Measurements from ENCODE around the gene RUNX1. TPM values are rescaled to one million over a fixed set of nuclear protein-coding genes. Genes with fewer than 3 reads are reported as not detected.

Gene RUNX1
- total and polyA plus RNA-seq, 2 donors (not counting 1 experiment from before 2014, with no cell fraction given) = 26.3 to 73.0 TPM

DNA sequence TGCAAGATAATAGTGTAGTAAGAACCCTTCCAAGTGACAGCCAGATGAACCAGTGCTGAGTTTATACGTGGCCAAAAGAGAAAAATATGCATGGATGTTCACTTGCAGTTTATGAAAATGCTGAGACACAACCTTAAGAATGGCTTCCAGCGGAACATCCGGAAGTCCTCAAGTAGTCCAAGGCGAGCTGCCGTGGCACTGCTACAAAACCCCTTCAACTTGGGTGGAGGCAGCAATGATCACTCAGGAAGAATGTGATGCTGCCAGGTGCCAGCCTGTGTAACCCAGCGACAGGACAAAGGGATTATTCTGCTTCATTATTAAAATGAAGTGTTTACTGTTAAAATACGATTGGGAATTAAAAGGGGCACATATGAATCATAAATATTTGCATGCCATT, 179.6 kb downstream of the RUNX1 start:
- ChIA-PET POLR2A (no interaction called here), CTCF (no interaction called here)
- Histone ChIP-seq H3K27me3 (replicated peaks in 1 of 4; ENCODE audit: control extremely low read depth in 1 of 4, control insufficient read depth in 3 of 4, insufficient read depth in 4 of 4, low read length in 3 of 4) (no peaks in the 10 kb centered on the region), H2AFZ (ENCODE audit: insufficient read depth, low read depth, low read length, poor library complexity, severe bottlenecking) (no peak overlapping the region), H3K4me2 (replicated peaks; ENCODE audit: low read depth, low read length, poor library complexity, severe bottlenecking) (no peak overlapping the region), H3K36me3 (replicated peaks in 1 of 2; ENCODE audit: control extremely low read depth in 1 of 2, control insufficient read depth in 1 of 2, extremely low read depth in 1 of 2, insufficient read depth in 2 of 2, low read length in 1 of 2) (peaks cover 1 to 46% of the 10 kb centered on the region in 2 experiments), H3K79me2 (ENCODE audit: control insufficient read depth, insufficient read depth, low read length) (peaks cover 51% of the 10 kb centered on the region), H3K4me1 (ENCODE audit: control insufficient read depth in 2 of 2, insufficient read depth in 2 of 2, low read length in 2 of 2) (peaks cover 31 to 35% of the 10 kb centered on the region in 2 donors), H3K27ac (ENCODE audit: low read length in 2 of 2) (no peak overlapping the region), H3K9ac (ENCODE audit: low read length) (no peak overlapping the region), H4K20me1 (ENCODE audit: control insufficient read depth, insufficient read depth, low read length, poor library complexity, severe bottlenecking) (peaks cover 69% of the 10 kb centered on the region), H3K4me3 (ENCODE audit: control extremely low read depth in 1 of 5, extremely low read depth in 1 of 5, insufficient read depth in 1 of 5, low read depth in 2 of 5, low read length in 4 of 5) (no peak overlapping the region), H3K9me3 (ENCODE audit: control extremely low read depth in 1 of 3, control insufficient read depth in 2 of 3, insufficient read depth in 1 of 3, low read length in 2 of 3) (no peaks in the 10 kb centered on the region)
- Mint-ChIP-seq H3K4me1 (peaks cover 42% of the 10 kb centered on the region), H3K27me3 (no peaks in the 10 kb centered on the region), H3K9me3 (ENCODE audit: insufficient read depth) (no peaks in the 10 kb centered on the region), H3K4me3 (no peak overlapping the region), H3K27ac (no peak overlapping the region)
- DNase-seq = no peak
- TF ChIP-seq, protein P1, sequence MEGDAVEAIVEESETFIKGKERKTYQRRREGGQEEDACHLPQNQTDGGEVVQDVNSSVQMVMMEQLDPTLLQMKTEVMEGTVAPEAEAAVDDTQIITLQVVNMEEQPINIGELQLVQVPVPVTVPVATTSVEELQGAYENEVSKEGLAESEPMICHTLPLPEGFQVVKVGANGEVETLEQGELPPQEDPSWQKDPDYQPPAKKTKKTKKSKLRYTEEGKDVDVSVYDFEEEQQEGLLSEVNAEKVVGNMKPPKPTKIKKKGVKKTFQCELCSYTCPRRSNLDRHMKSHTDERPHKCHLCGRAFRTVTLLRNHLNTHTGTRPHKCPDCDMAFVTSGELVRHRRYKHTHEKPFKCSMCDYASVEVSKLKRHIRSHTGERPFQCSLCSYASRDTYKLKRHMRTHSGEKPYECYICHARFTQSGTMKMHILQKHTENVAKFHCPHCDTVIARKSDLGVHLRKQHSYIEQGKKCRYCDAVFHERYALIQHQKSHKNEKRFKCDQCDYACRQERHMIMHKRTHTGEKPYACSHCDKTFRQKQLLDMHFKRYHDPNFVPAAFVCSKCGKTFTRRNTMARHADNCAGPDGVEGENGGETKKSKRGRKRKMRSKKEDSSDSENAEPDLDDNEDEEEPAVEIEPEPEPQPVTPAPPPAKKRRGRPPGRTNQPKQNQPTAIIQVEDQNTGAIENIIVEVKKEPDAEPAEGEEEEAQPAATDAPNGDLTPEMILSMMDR (IDR thresholded peaks at IDR 0.05) = no peak
- no peak for TF ChIP-seq EZH2 (IDR thresholded peaks at IDR 0.05; ENCODE audit: borderline replicate concordance, insufficient read depth, low read depth, low read length, poor library complexity, severe bottlenecking)
- intact Hi-C loops (cut with micrococcal nuclease) = loop anchor here (5.0 kb wide), 1 partner anchor 358 kb away; no protein-coding TSS in a partner anchor
- 98% methylated on average over 5 of the region's 7 CpGs for WGBS (ENCODE audit: insufficient coverage)
- no peak for ATAC-seq (ENCODE audit: low read depth)

DNA sequence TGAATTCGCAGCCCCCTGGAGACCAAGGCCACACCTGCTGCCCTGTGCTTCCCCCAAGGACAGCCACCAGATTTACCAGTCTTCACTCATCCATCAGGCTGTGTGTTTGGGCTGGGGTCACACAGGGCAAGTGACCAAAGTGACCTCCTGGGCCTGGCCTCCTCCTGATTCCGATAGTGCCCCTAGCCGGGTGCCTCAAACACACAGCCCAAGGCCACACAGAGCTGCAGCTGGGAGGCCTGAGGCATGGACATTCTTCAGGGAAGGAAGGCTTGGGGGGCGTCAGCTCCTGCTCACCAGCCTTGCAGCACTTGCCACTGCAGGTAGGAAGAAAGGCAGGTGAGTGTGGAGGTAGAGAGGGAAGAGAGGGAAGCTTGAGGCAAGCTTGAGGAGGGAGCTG, 181.3 kb downstream of the RUNX1 start:
- POLR2A ChIA-PET = interaction anchor here (1.3 kb wide), 1 partner anchor 20 kb away, joined by 5 read pairs; no protein-coding TSS in a partner anchor
- no peak overlapping the region for H3K4me2 ChIP-seq (replicated peaks; ENCODE audit: low read depth, low read length, poor library complexity, severe bottlenecking)

More for the DNA sequence above, 181.3 kb downstream of the RUNX1 start:
- Histone ChIP-seq H2AFZ (ENCODE audit: insufficient read depth, low read depth, low read length, poor library complexity, severe bottlenecking) (no peak overlapping the region), H3K4me1 (ENCODE audit: control insufficient read depth in 2 of 2, insufficient read depth in 2 of 2, low read length in 2 of 2) (peaks cover 24 to 27% of the 10 kb centered on the region in 2 donors), H3K27ac (ENCODE audit: low read length in 2 of 2) (no peak overlapping the region), H3K9ac (ENCODE audit: low read length) (no peak overlapping the region), H4K20me1 (ENCODE audit: control insufficient read depth, insufficient read depth, low read length, poor library complexity, severe bottlenecking) (peaks cover 76% of the 10 kb centered on the region), H3K4me3 (ENCODE audit: control extremely low read depth in 1 of 5, extremely low read depth in 1 of 5, insufficient read depth in 1 of 5, low read depth in 2 of 5, low read length in 4 of 5) (no peak overlapping the region), H3K36me3 (replicated peaks in 1 of 2; ENCODE audit: control extremely low read depth in 1 of 2, control insufficient read depth in 1 of 2, extremely low read depth in 1 of 2, insufficient read depth in 2 of 2, low read length in 1 of 2) (peaks cover 0 to 47% of the 10 kb centered on the region in 2 experiments), H3K27me3 (replicated peaks in 1 of 4; ENCODE audit: control extremely low read depth in 1 of 4, control insufficient read depth in 3 of 4, insufficient read depth in 4 of 4, low read length in 3 of 4) (no peaks in the 10 kb centered on the region), H3K9me3 (ENCODE audit: control extremely low read depth in 1 of 3, control insufficient read depth in 2 of 3, insufficient read depth in 1 of 3, low read length in 2 of 3) (no peaks in the 10 kb centered on the region), H3K79me2 (ENCODE audit: control insufficient read depth, insufficient read depth, low read length) (peaks cover 47% of the 10 kb centered on the region)
- DNase-seq (no peak), ATAC-seq (ENCODE audit: low read depth) (no peak)
- Mint-ChIP-seq H3K4me1 (peaks cover 33% of the 10 kb centered on the region), H3K9me3 (ENCODE audit: insufficient read depth) (no peaks in the 10 kb centered on the region), H3K27ac (no peak overlapping the region), H3K4me3 (no peak overlapping the region), H3K27me3 (no peaks in the 10 kb centered on the region)
- intact Hi-C loops (cut with micrococcal nuclease) = loop anchor here (5.0 kb wide), 1 partner anchor 360 kb away; no protein-coding TSS in a partner anchor
- whole genome bisulfite sequencing (ENCODE audit: insufficient coverage) = 94% methylated on average over 2 of the region's 4 CpGs
- CTCF ChIA-PET = interaction anchor here (1.3 to 3.9 kb wide), 2 partner anchors 11 to 19 kb away, joined by 4 to 17 read pairs; no protein-coding TSS in a partner anchor
- TF ChIP-seq, protein P1 (IDR thresholded peaks at IDR 0.05) = no peak
- no peak for TF ChIP-seq EZH2 (IDR thresholded peaks at IDR 0.05; ENCODE audit: borderline replicate concordance, insufficient read depth, low read depth, low read length, poor library complexity, severe bottlenecking)

Measured in B cell (primary cell).